Breast epithelium (tissue), 3 donors: ENCODE measurements around the gene ANKRD24.

Experiments
- CTCF ChIP-seq, 3 donors: fragments of 450-650 bp; IDR thresholded peaks; one replicate each; pipeline ENCODE4 v1.5.1; 2016 to 2017; ENCODE audit warnings: antibody characterized with exemption in 3 of 3, mild to moderate bottlenecking in 3 of 3, moderate library complexity in 3 of 3
- POLR2A ChIP-seq: fragments of 450-650 bp; IDR thresholded peaks from one replicate; pipeline ENCODE4 v1.6.1; 2016; ENCODE audit warnings: antibody characterized with exemption, mild to moderate bottlenecking, moderate library complexity
- POLR2AphosphoS5 ChIP-seq, 3 donors: sonication (generic); formaldehyde crosslinking; IDR thresholded peaks; one replicate each; pipeline ENCODE4 v1.6.1; 2017; ENCODE audit warnings: antibody characterized with exemption in 3 of 3

GRCh38 chr19:4215807-4216206 lies 33.3 kb downstream of the ANKRD24 start:
- TF ChIP-seq POLR2A, result no peak
- no peak for TF ChIP-seq CTCF (IDR thresholded peaks at IDR 0.05)
- TF ChIP-seq POLR2AphosphoS5 (IDR thresholded peaks at IDR 0.05), result no peak
